ENCODE measurements around the gene FAM13C.

The FAM13C gene

GRCh38 chr10:59362959-59363381, 621 bp upstream of the FAM13C start:
- no peak for TF ChIP-seq TOX (CRISPR knock-in tag; IDR thresholded peaks at IDR 0.05; ENCODE audit: borderline replicate concordance)
- TF ChIP-seq CSDC2 (CRISPR knock-in tag; IDR thresholded peaks at IDR 0.05), result no peak
- TF ChIP-seq ZNF8 (CRISPR knock-in tag; IDR thresholded peaks at IDR 0.05), result no peak
- no peak for TF ChIP-seq CREB5 (CRISPR knock-in tag; IDR thresholded peaks at IDR 0.05; ENCODE audit: low read depth)
- TF ChIP-seq, protein P1, sequence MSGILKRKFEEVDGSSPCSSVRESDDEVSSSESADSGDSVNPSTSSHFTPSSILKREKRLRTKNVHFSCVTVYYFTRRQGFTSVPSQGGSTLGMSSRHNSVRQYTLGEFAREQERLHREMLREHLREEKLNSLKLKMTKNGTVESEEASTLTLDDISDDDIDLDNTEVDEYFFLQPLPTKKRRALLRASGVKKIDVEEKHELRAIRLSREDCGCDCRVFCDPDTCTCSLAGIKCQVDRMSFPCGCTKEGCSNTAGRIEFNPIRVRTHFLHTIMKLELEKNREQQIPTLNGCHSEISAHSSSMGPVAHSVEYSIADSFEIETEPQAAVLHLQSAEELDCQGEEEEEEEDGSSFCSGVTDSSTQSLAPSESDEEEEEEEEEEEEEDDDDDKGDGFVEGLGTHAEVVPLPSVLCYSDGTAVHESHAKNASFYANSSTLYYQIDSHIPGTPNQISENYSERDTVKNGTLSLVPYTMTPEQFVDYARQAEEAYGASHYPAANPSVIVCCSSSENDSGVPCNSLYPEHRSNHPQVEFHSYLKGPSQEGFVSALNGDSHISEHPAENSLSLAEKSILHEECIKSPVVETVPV (CRISPR knock-in tag; IDR thresholded peaks at IDR 0.05), result no peak
- TF ChIP-seq GLIS3 (CRISPR knock-in tag; IDR thresholded peaks at IDR 0.05), result no peak
- TF ChIP-seq ZNF565 (CRISPR knock-in tag; conservative IDR thresholded peaks at IDR 0.05; ENCODE audit: low read depth), result no peak
- TF ChIP-seq ZFP3 (CRISPR knock-in tag; IDR thresholded peaks at IDR 0.05), result no peak
- no peak for TF ChIP-seq RARB (CRISPR knock-in tag; IDR thresholded peaks at IDR 0.05)
- no peak for TF ChIP-seq ZC3H10 (CRISPR knock-in tag; IDR thresholded peaks at IDR 0.05)
- TF ChIP-seq ZFP30 (CRISPR knock-in tag; IDR thresholded peaks at IDR 0.05), result no peak
- TF ChIP-seq, protein P2, sequence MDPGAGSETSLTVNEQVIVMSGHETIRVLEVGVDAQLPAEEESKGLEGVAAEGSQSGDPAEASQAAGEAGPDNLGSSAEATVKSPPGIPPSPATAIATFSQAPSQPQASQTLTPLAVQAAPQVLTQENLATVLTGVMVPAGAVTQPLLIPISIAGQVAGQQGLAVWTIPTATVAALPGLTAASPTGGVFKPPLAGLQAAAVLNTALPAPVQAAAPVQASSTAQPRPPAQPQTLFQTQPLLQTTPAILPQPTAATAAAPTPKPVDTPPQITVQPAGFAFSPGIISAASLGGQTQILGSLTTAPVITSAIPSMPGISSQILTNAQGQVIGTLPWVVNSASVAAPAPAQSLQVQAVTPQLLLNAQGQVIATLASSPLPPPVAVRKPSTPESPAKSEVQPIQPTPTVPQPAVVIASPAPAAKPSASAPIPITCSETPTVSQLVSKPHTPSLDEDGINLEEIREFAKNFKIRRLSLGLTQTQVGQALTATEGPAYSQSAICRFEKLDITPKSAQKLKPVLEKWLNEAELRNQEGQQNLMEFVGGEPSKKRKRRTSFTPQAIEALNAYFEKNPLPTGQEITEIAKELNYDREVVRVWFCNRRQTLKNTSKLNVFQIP (CRISPR knock-in tag; IDR thresholded peaks at IDR 0.05; ENCODE audit: borderline replicate concordance, low read depth), result no peak
- TF ChIP-seq, protein P3, sequence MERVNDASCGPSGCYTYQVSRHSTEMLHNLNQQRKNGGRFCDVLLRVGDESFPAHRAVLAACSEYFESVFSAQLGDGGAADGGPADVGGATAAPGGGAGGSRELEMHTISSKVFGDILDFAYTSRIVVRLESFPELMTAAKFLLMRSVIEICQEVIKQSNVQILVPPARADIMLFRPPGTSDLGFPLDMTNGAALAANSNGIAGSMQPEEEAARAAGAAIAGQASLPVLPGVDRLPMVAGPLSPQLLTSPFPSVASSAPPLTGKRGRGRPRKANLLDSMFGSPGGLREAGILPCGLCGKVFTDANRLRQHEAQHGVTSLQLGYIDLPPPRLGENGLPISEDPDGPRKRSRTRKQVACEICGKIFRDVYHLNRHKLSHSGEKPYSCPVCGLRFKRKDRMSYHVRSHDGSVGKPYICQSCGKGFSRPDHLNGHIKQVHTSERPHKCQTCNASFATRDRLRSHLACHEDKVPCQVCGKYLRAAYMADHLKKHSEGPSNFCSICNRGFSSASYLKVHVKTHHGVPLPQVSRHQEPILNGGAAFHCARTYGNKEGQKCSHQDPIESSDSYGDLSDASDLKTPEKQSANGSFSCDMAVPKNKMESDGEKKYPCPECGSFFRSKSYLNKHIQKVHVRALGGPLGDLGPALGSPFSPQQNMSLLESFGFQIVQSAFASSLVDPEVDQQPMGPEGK (CRISPR knock-in tag; IDR thresholded peaks at IDR 0.05; ENCODE audit: borderline replicate concordance), result no peak
- no peak for TF ChIP-seq ARNTL (CRISPR knock-in tag; IDR thresholded peaks at IDR 0.05; ENCODE audit: borderline replicate concordance, low read depth)
- peak; percentile 72 for ATAC-seq

GRCh38 chr10:59361663-59362143, 646 bp downstream of the FAM13C start:
- TF ChIP-seq ZFP30 (CRISPR knock-in tag; IDR thresholded peaks at IDR 0.05) (no peak), GLIS3 (CRISPR knock-in tag; IDR thresholded peaks at IDR 0.05) (no peak), TCF4 (CRISPR knock-in tag; IDR thresholded peaks at IDR 0.05; ENCODE audit: borderline replicate concordance) (no peak)
- TF ChIP-seq, protein P3 (CRISPR knock-in tag; IDR thresholded peaks at IDR 0.05; ENCODE audit: borderline replicate concordance), result no peak
- ATAC-seq, result peak; percentile 19

GRCh38 chr10:59360605-59361405, 1.5 kb downstream of the FAM13C start:
- TF ChIP-seq ARNTL (CRISPR knock-in tag; IDR thresholded peaks at IDR 0.05; ENCODE audit: borderline replicate concordance, low read depth), result no peak
- peak; percentile 45; the same call in 1 of the 2 replicates for TF ChIP-seq ISL1 (CRISPR knock-in tag; IDR thresholded peaks at IDR 0.05)
- no peak for ATAC-seq

- ATAC-seq, result no peak
- TF ChIP-seq ESRRG (CRISPR knock-in tag; IDR thresholded peaks at IDR 0.05), result no peak
- no peak for TF ChIP-seq TOX (CRISPR knock-in tag; IDR thresholded peaks at IDR 0.05; ENCODE audit: borderline replicate concordance)
- no peak for TF ChIP-seq GLIS3 (CRISPR knock-in tag; IDR thresholded peaks at IDR 0.05)
- TF ChIP-seq ISL1 (CRISPR knock-in tag; IDR thresholded peaks at IDR 0.05), result no peak
- no peak for TF ChIP-seq ZFP30 (CRISPR knock-in tag; IDR thresholded peaks at IDR 0.05)
- no peak for TF ChIP-seq PPARA (CRISPR knock-in tag; IDR thresholded peaks at IDR 0.05; ENCODE audit: borderline replicate concordance)
- no peak for TF ChIP-seq ZNF70 (CRISPR knock-in tag; IDR thresholded peaks at IDR 0.05)
- TF ChIP-seq, protein P3 (CRISPR knock-in tag; IDR thresholded peaks at IDR 0.05; ENCODE audit: borderline replicate concordance), result no peak
- TF ChIP-seq RARB (CRISPR knock-in tag; IDR thresholded peaks at IDR 0.05), result no peak
- TF ChIP-seq CSDC2 (CRISPR knock-in tag; IDR thresholded peaks at IDR 0.05), result no peak
- TF ChIP-seq, protein P1 (CRISPR knock-in tag; IDR thresholded peaks at IDR 0.05), result no peak
Measured at GRCh38 chr10:59358576-59358975, 3.8 kb downstream of the FAM13C start.
